Stimulated activated CD4-positive, alpha-beta T cell treated with anti-CD3 and anti-CD28 coated beads, TNF-alpha, amount 100 ng/mL, for 48 hours (primary cell): ENCODE data around the gene KCND3.

Experiments
- DNase-seq, 3 donors: peaks; one replicate each; pipeline ENCODE4 v3.0.0-alpha.2; 2020; ENCODE audit warnings: low read depth in 3 of 3

Gene KCND3

DNA sequence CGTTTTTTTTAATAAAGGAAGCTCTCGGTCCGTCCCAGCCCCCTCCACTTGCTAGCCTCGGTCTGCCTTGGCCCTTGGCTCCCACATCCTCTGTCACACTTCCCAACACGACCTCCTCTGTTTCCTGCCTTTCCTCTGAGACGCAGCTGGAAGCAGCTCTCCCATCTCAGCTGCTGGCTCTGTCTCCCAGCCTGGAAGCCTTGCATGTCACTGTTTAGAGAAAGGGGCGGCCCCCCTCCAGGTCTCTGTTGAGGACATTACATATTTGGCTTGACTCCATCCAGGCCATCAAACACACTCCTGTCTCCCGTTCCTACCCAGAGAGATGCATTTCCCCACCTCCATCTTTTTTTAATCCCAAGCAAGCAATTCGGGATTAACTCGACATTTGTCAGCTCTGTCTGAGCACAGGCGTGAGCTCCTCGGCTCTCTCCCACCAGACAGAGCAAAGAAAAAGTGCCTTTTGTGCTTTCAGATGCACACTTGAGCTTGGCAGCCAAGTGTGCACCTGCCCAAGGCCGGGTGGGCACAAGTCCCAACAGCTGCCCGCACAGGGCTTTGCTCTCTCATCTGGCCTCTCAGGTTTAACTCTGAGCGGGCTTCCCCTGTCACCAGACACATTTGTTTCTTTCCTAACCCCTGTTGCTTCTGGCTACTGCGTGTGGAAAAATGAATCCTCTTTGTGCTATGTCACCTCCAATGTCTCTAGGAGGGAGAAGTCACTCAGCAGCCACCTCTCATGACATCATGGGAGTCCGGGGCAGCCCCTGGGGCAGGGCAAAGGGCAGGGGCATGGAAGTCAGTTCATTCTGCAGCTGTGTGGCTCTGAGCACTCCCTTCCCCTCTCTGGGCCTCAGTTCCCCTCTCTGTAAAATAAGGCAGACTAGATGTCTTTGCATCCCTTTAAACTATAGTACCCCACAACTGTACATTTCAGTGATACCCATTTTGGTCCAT lies 108.3 kb downstream of the KCND3 start:
- no peak for DNase-seq

GRCh38 chr1:111879081-111879480 lies 110.4 kb downstream of the KCND3 start:
- DNase-seq: no peak

- DNase-seq: no peak
Measured at GRCh38 chr1:111878649-111879048, 110.8 kb downstream of the KCND3 start.

- DNase-seq: no peak
Measured at GRCh38 chr1:111878091-111878490, 111.4 kb downstream of the KCND3 start.

DNA sequence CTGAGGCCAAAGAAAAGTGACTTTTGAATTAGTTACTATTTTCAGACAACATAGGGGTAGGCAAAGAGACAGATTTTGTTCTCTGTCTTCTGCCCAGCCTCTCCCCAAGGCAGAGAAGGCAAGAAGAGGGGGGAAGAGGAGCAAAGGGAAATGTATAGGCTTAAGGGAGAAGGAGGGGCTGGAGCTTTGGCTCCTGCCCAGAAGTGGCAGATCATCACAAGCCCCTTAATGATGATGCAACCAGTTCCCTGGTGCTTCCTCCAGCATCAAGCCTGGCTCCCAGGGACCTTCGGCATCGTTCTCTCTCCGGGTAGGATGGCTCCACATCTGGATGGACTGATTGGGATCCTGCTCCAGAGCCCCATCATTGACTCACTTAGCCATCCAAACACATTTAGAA lies 112.8 kb downstream of the KCND3 start:
- no peak for DNase-seq

DNA sequence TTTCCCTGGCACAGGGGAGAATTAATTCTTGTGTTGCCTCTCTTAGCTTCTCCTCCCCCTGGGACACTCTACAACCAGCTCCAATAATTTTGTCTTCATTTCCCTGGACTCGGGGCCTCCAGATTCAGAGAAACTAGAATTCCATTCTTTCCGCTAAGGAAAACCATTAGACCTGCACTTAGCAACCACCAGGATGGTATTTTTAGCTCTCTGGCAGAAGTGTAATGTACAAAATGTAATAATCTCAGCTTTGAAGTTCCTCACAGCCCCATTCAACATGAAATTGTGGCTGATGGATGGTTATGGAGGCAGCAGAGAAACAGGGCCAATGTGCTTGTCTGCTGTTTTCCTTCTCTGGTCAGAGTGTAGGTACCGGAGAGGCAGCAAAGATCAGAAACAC lies 113.8 kb downstream of the KCND3 start:
- DNase-seq: no peak

DNA sequence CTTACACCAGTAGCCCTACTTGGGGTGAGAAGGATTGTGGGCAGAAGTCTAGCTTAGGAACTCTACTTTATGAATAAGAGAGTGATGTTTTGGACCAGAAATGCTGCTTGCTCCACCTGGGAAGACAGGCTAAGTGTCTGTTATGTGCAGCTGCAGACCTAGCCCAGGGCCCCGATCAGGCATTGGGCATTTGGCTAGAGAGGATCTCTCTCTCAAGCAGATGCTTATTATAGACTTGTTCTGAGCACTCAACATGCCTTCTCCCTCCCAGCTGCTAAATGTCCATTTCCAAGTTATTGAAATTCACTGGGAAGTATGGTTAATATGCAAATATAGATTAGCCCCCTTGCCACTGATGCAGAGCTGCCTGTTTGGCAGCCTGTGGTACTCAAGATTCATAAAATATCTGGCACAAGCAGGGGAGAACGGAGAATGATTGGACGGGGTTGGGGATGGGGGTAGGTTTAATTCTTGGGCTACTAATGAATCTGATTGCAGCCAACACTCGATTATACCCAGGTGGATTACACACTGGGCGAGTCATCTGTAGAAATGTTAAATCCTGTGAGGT lies 115.9 kb downstream of the KCND3 start:
- no peak for DNase-seq

DNA sequence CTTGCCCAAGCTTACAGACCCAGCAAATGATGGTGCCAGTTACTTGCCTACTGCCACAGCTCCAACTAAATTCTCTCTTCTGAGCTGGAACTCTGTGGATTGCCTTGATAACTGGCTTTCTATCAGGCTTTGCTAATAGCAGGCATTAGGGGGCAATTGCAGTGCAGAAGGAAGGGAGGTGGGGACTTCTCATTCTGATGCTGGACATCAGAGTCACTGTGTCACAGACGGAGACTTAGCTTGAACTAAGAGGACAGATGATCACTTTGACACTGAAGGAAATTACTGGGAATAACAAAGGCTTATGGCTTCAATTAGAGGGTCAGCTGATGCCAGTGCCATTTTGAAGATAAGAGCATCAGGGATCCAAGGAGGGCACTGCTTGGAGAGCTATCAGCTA lies 119.3 kb downstream of the KCND3 start:
- DNase-seq: no peak

DNA sequence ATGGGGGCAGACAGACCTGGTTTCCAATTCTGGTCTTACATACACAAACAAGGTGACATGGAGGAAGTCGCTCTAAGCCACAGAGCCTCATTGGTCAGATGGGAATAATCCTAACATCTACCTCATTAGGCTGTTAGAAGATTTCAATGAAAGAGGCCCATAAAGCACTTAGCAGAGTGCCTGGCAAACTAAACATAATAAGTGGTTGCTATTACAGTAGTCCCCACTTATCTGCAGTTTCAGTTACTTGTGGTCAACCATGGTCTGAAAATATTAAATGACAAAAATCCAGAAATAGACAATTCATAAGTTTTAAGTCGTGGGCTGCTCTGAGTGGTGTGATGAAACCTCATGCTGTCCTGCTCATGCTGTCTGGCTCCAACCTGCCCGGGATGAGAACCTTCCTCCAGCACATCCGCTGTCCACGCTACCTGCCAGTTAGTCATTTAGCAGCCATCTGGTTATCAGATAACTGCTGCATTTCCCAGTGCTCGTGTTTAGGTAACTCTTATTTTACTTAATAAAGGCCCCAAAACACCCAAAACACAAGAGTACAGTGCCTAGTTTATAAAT lies 121.5 kb downstream of the KCND3 start:
- DNase-seq: no peak

DNA sequence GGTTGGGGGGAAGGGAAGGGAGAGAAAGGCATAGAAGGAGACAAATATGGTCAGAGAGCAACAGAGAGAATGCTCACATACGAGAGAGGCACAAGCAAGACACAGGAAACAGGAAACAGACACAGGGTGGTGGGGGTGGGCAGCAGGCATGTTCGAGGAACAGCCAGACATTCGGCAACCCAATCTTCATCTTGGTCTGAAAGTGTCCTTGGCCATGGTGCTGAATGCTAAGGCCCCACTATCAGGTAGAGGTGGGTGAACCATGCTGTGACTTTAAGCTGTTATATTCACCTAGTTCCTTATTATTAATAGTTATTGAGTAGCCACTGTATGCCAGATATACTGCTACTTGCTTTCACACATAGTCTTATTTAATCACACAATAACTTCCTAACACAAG lies 124.6 kb downstream of the KCND3 start:
- DNase-seq: no peak

- no peak for DNase-seq
Measured at GRCh38 chr1:111863401-111863800, 126.1 kb downstream of the KCND3 start.

- no peak for DNase-seq
Measured at GRCh38 chr1:111862599-111862998, 126.9 kb downstream of the KCND3 start.

DNA sequence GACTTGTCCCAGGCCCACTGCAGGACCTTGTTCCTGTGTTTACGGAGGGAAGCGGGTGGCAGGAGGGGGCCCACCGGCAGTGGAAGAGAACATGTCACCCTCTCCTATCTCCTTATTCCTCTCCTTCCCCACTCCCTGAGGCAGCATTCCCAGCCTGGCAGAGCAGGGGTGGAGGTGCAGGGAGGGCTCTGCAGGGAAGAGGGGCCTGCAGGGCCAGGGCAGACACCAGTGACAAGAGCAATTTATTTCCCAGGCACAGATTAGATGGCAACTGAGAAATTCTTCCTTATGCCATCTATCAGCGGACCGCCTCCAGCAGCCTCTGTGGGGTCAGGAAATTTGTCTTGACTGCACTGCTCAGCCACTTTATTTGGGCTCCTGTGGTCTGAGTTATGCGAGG lies 127.9 kb downstream of the KCND3 start:
- DNase-seq: no peak

- no peak for DNase-seq
Measured at GRCh38 chr1:111857194-111857651, 132.2 kb downstream of the KCND3 start.

- DNase-seq: no peak
Measured at GRCh38 chr1:111856411-111857185, 132.9 kb downstream of the KCND3 start.

- DNase-seq: no peak
Measured at GRCh38 chr1:111855260-111855659, 134.2 kb downstream of the KCND3 start.

- DNase-seq: no peak
Measured at GRCh38 chr1:111852261-111852721, 137.2 kb downstream of the KCND3 start.

DNA sequence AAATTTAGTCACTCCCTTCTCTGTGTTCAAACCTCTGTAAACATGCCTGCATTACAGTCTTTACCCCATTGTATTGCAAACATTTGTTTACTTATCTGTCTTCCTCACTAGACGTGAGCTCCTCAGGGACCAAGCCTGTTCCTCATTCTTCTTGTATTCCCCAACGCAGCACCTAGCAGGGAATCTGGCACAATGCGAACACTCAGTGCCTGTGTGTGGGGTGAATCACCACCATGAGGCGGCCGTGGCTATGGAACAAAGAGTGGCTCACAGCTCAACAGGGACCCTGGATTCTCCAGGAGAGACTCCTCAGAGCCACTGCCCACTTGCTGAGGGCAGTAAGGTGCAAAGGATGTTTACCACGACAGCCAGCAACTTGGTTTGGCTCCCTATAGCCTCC lies 137.9 kb downstream of the KCND3 start:
- DNase-seq: no peak

- no peak for DNase-seq
Measured at GRCh38 chr1:111850109-111850508, 139.4 kb downstream of the KCND3 start.

DNA sequence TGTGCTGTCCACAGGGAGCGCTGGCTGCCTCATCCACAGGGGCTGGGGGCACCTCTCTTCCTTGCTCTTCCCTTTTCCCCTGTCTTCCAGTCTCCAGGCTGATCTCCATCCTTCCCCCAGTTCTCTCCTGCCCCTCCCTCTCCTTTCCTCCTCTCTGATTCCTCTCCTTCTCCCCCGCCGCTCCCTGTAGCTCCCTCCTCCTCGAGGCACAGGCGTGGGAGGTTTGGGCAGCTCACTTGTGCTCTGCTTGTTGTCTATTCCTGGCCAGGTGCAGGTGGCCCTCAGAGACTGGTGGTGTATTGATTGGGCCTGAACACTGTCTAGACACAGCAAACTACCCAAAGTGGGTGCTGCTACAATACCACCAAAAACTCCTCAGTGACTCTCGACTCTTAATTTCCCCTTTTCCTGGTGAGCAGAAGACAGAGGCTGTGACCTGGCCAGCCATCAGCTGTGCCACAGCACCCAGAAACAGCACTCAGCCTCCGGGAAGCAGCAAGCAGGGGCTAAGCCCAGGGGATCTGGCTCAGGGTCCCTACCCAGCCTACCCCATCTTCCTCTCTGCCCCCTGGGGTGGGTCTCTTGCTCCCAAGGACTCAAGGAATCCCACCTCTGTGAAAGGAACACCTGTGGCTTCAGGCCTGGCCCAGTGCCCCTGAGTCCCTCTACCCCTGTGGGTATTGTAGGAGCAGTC lies 140.5 kb downstream of the KCND3 start:
- DNase-seq: no peak

GRCh38 chr1:111847466-111847865 lies 142.0 kb downstream of the KCND3 start:
- DNase-seq: no peak
